H1 (cell line): ENCODE data around the gene RPUSD3. TPM values are rescaled to one million over a fixed set of nuclear protein-coding genes. Genes with fewer than 3 reads are reported as not detected.
A peak's percentile ranks its signal among the peaks of the same experiment; 100 is the strongest.

Experiments used
- CTCF ChIA-PET: fragments of 300-600 bp; sonication (Branson Sonifier 250); formaldehyde crosslinking; loops from one replicate; lab custom pipeline; 2021; ENCODE audit not compliant: partially characterized antibody; lab: Charles Lee
- POLR2A ChIA-PET: fragments of 300-600 bp; sonication (Branson Sonifier 250); formaldehyde crosslinking; loops from one replicate; lab custom pipeline; 2021; ENCODE audit warnings: inconsistent platforms; ENCODE audit not compliant: partially characterized antibody; lab: Charles Lee
- DNase-seq, 2 experiments: peaks; one replicate each; pipeline versions ENCODE4 v3.0.0 to v3.0.0-alpha.2; 2010 to 2022; ENCODE audit warnings: low spot score in 2 of 2, low read depth in 1 of 2, mixed read lengths in 1 of 2
- FAIRE-seq: peaks from 2 replicates; lab custom pipeline; 2011; peaks lifted over from hg19 to GRCh38; lab: Jason Lieb, UNC
- H2AFZ ChIP-seq: 2 replicates; pipeline ENCODE4 v1.8.1; 2012; ENCODE audit warnings: low read length, inconsistent platforms
- H2AK5ac ChIP-seq: 2 replicates; pipeline ENCODE4 v1.6.1; 2013; ENCODE audit warnings: low read depth, low read length
- H2BK120ac ChIP-seq: replicated peaks from 2 replicates; pipeline ENCODE3; 2013; ENCODE audit warnings: low read depth, low read length, inconsistent platforms
- H2BK12ac ChIP-seq: 2 replicates; pipeline ENCODE4 v1.6.1; 2013; ENCODE audit warnings: low read depth, low read length
- H2BK15ac ChIP-seq: 2 replicates; pipeline ENCODE4 v1.6.1; 2013; ENCODE audit warnings: low read length
- H2BK20ac ChIP-seq: 2 replicates; pipeline ENCODE4 v1.6.1; 2013; ENCODE audit warnings: low read length
- H2BK5ac ChIP-seq: 2 replicates; pipeline ENCODE4 v1.6.1; 2013; ENCODE audit warnings: low read depth, low read length
- H3K14ac ChIP-seq: 2 replicates; pipeline ENCODE4 v1.6.1; 2013; ENCODE audit warnings: inconsistent platforms; ENCODE audit not compliant: insufficient read length
- H3K18ac ChIP-seq: 2 replicates; pipeline ENCODE4 v1.6.1; 2013; ENCODE audit warnings: low read length; ENCODE audit errors: extremely low read depth
- H3K23ac ChIP-seq: 2 replicates; pipeline ENCODE4 v1.6.1; 2013; ENCODE audit warnings: inconsistent platforms; ENCODE audit not compliant: insufficient read length
- H3K23me2 ChIP-seq: 2 replicates; pipeline ENCODE4 v1.6.1; 2013; ENCODE audit warnings: low read depth, low read length
- H3K27ac ChIP-seq: 2 replicates; pipeline ENCODE4 v1.6.1; 2011; ENCODE audit warnings: low read depth, low read length, inconsistent platforms
- H3K27me3 ChIP-seq, 4 experiments: replicated peaks in 1 of 4; 1 replicate in 1 of 4; 2 replicates in 3 of 4; pipeline versions ENCODE4 v1.6.1 to v1.8.1; 2011 to 2013; ENCODE audit warnings: low read length in 3 of 4, mild to moderate bottlenecking in 3 of 4, inconsistent platforms in 2 of 4, mixed read lengths in 2 of 4, moderate library complexity in 1 of 4; ENCODE audit not compliant: control insufficient read depth in 3 of 4, insufficient read depth in 3 of 4; ENCODE audit errors: extremely low read depth in 1 of 4
- H3K36me3 ChIP-seq, 4 experiments: 2 replicates each; pipeline versions ENCODE4 v1.6.1 to v1.8.1; 2011 to 2013; ENCODE audit warnings: mild to moderate bottlenecking in 4 of 4, low read length in 3 of 4, moderate library complexity in 2 of 4, control low read depth in 1 of 4, inconsistent platforms in 1 of 4; ENCODE audit not compliant: insufficient read depth in 4 of 4, control insufficient read depth in 2 of 4
- H3K4ac ChIP-seq: replicated peaks from 2 replicates; pipeline ENCODE3; 2013; ENCODE audit warnings: low read length, low read depth, mixed read lengths, inconsistent platforms; ENCODE audit not compliant: insufficient read length
- H3K4me1 ChIP-seq, 4 experiments: replicated peaks in 1 of 4; 1 replicate in 1 of 4; 2 replicates in 3 of 4; pipeline versions ENCODE4 v1.6.1 to v1.8.1; 2011 to 2013; ENCODE audit warnings: low read length in 3 of 4, inconsistent platforms in 2 of 4, mixed read lengths in 1 of 4; ENCODE audit not compliant: insufficient read depth in 4 of 4, control insufficient read depth in 3 of 4
- H3K4me2 ChIP-seq, 2 experiments: 2 replicates each; pipeline versions ENCODE4 v1.6.1 to v1.8.1; 2011 to 2013; ENCODE audit warnings: low read depth in 2 of 2, low read length in 2 of 2, control low read depth in 1 of 2, inconsistent platforms in 1 of 2, mild to moderate bottlenecking in 1 of 2; ENCODE audit not compliant: insufficient read depth in 1 of 2
- H3K4me3 ChIP-seq, 4 experiments: fragments of 200-600, 300-600 bp in 1 of 4; sonication (generic), shearing (Covaris generic), sonication (Bioruptor Twin) in 1 of 4; 2 replicates each; pipeline versions ENCODE4 v1.5.1 to v1.8.1; 2011 to 2016; ENCODE audit warnings: low read length in 4 of 4, low read depth in 3 of 4, control low read depth in 2 of 4, inconsistent platforms in 2 of 4, mild to moderate bottlenecking in 2 of 4, mixed read lengths in 1 of 4, moderate library complexity in 1 of 4; ENCODE audit not compliant: insufficient read depth in 2 of 4; ENCODE audit errors: extremely low read depth in 1 of 4
- H3K56ac ChIP-seq: replicated peaks from 2 replicates; pipeline ENCODE3; 2013; ENCODE audit warnings: low read depth, mild to moderate bottlenecking, mixed read lengths, low read length, inconsistent platforms; ENCODE audit not compliant: insufficient read length
- H3K79me1 ChIP-seq: 2 replicates; pipeline ENCODE4 v1.6.1; 2013; ENCODE audit warnings: low read depth, low read length, control low read depth
- H3K79me2 ChIP-seq, 2 experiments: 2 replicates each; pipeline versions ENCODE4 v1.6.1 to v1.8.1; 2012 to 2013; ENCODE audit warnings: low read length in 2 of 2, mild to moderate bottlenecking in 2 of 2, inconsistent platforms in 1 of 2; ENCODE audit not compliant: insufficient read depth in 2 of 2, control insufficient read depth in 1 of 2
- H3K9ac ChIP-seq, 4 experiments: replicated peaks in 1 of 4; 1 replicate in 1 of 4; 2 replicates in 3 of 4; pipeline versions ENCODE4 v1.6.1 to v1.8.1; 2011 to 2013; ENCODE audit warnings: low read depth in 3 of 4, low read length in 3 of 4, control low read depth in 2 of 4, mild to moderate bottlenecking in 2 of 4, moderate library complexity in 2 of 4, inconsistent platforms in 1 of 4; ENCODE audit errors: extremely low read depth in 1 of 4
- H3K9me3 ChIP-seq, 2 experiments: 2 replicates each; pipeline versions ENCODE4 v1.6.1 to v1.8.1; 2012 to 2013; ENCODE audit warnings: mild to moderate bottlenecking in 2 of 2, moderate library complexity in 2 of 2, control low read depth in 1 of 2, inconsistent platforms in 1 of 2, low read depth in 1 of 2, low read length in 1 of 2, mixed read lengths in 1 of 2; ENCODE audit not compliant: insufficient read depth in 2 of 2
- H4K20me1 ChIP-seq, 2 experiments: replicated peaks in 1 of 2; 2 replicates each; pipeline versions ENCODE3 to v1.8.1; 2011 to 2013; ENCODE audit warnings: inconsistent platforms in 2 of 2, low read length in 2 of 2, mild to moderate bottlenecking in 1 of 2; ENCODE audit not compliant: insufficient read depth in 2 of 2, control insufficient read depth in 1 of 2
- H4K5ac ChIP-seq: 2 replicates; pipeline ENCODE4 v1.6.1; 2013; ENCODE audit warnings: low read length, low read depth, mixed read lengths, inconsistent platforms; ENCODE audit not compliant: insufficient read length
- H4K8ac ChIP-seq: 2 replicates; pipeline ENCODE4 v1.8.0; 2013; ENCODE audit warnings: mild to moderate bottlenecking, moderate library complexity, low read length, inconsistent platforms; ENCODE audit not compliant: insufficient read depth; ENCODE audit errors: extremely low read depth
- H4K91ac ChIP-seq: replicated peaks from 2 replicates; pipeline ENCODE3; 2013; ENCODE audit warnings: low read length, mixed read lengths, inconsistent platforms; ENCODE audit not compliant: insufficient read length
- CREB1 ChIP-seq: IDR thresholded peaks from 2 replicates; pipeline ENCODE4 v1.6.1; 2012; ENCODE audit warnings: inconsistent platforms
- E2F6 ChIP-seq: IDR thresholded peaks from 2 replicates; pipeline ENCODE4 v1.6.1; 2012; ENCODE audit warnings: inconsistent platforms
- RAD21 ChIP-seq, 2 experiments: IDR thresholded peaks in 1 of 2; conservative IDR thresholded peaks in 1 of 2; 2 replicates each; pipeline ENCODE4 v1.6.1; 2011; ENCODE audit warnings: low read depth in 2 of 2, low read length in 2 of 2, improper control_type of control experiment in 1 of 2, inconsistent platforms in 1 of 2, mild to moderate bottlenecking in 1 of 2, moderate library complexity in 1 of 2
- WGBS, 2 experiments: shearing (Covaris generic) in 1 of 2; methylation state at CpG; one replicate each; pipeline versions ENCODE4 v1.1.6 to v1.1.7; 2013 to 2015; ENCODE audit warnings: low lambda C conversion rate in 2 of 2, mixed read lengths in 2 of 2, inconsistent platforms in 1 of 2, low coverage in 1 of 2, missing lambda C conversion rate in 1 of 2; ENCODE audit not compliant: insufficient replicate concordance in 2 of 2, insufficient coverage in 1 of 2, insufficient read length in 1 of 2; ENCODE audit errors: extremely low coverage in 1 of 2, missing lambda C conversion rate in 1 of 2; 5-methylcytosine and 5-hydroxymethylcytosine counted together
- polyA plus RNA-seq, 7 experiments: library from polyadenylated mRNA; depleted of rRNA in 3 of 7; stranded (reverse) in 5 of 7; unstranded in 2 of 7; fragments of >200 nt in 5 of 7; fragments of 200-250 nt in 2 of 7; gene quantifications; 1 replicate in 5 of 7; 2 replicates in 1 of 7; 4 replicates in 1 of 7; pipeline versions ENCODE4 v1.2.1 to v1.2.3, GENCODE V29; 2011 to 2013; ENCODE audit warnings: missing spikeins in 2 of 7, mixed read lengths in 2 of 7
- total RNA-seq: library from RNA; stranded (reverse); fragmentation: NEBNext Ultra II Directional; extraction: Animal tissue kit (Norgen Biotek cat#: 25700); gene quantifications from 2 replicates; pipeline ENCODE4 v1.2.1, GENCODE V29; 2021
- TF ChIP-seq, protein P1 (sequence below), 3 experiments: IDR thresholded peaks; 1 replicate in 2 of 3; 2 replicates in 1 of 3; pipeline versions ENCODE4 v1.5.1 to v1.6.1; 2011; ENCODE audit warnings: low read length in 3 of 3, mild to moderate bottlenecking in 3 of 3, inconsistent platforms in 2 of 3, low read depth in 1 of 3, moderate library complexity in 1 of 3; ENCODE audit not compliant: insufficient read depth in 1 of 3; ENCODE audit errors: control extremely low read depth in 1 of 3

Gene RPUSD3
- total and polyA plus RNA-seq, 2 of the 8 experiments (the other 6 are each of a cell fraction or from before 2014, with no cell fraction given), result 68.4 to 154 TPM

GRCh38 chr3:9876991-9877390 is 33.2 kb upstream of the RPUSD3 start:
- TF ChIP-seq, protein P1, sequence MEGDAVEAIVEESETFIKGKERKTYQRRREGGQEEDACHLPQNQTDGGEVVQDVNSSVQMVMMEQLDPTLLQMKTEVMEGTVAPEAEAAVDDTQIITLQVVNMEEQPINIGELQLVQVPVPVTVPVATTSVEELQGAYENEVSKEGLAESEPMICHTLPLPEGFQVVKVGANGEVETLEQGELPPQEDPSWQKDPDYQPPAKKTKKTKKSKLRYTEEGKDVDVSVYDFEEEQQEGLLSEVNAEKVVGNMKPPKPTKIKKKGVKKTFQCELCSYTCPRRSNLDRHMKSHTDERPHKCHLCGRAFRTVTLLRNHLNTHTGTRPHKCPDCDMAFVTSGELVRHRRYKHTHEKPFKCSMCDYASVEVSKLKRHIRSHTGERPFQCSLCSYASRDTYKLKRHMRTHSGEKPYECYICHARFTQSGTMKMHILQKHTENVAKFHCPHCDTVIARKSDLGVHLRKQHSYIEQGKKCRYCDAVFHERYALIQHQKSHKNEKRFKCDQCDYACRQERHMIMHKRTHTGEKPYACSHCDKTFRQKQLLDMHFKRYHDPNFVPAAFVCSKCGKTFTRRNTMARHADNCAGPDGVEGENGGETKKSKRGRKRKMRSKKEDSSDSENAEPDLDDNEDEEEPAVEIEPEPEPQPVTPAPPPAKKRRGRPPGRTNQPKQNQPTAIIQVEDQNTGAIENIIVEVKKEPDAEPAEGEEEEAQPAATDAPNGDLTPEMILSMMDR (IDR thresholded peaks at IDR 0.05; ENCODE audit: control extremely low read depth in 1 of 3, insufficient read depth in 1 of 3, low read depth in 1 of 3, low read length in 3 of 3), result 0 out of 4 replicates have a peak, but pooled peaks of 1 of the 3 experiments have one; percentile 10
- TF ChIP-seq RAD21 (IDR thresholded peaks at IDR 0.05 in 1 of 2, conservative IDR thresholded peaks at IDR 0.05 in 1 of 2; ENCODE audit: low read depth in 2 of 2, low read length in 2 of 2), result peak; percentile 19 to 41; a peak in 2 of 4 replicates
- TF ChIP-seq E2F6, result no peak
- TF ChIP-seq CREB1, result no peak
- TF ChIP-seq, all 59 proteins: peak for 2
- Histone ChIP-seq H3K36me3 (no peaks in the 10 kb centered on the region), H2BK120ac (no peak overlapping the region), H3K79me2 (no peaks in the 10 kb centered on the region), H3K4me2 (no peak overlapping the region), H3K4ac (no peak overlapping the region), H2AK5ac (no peak overlapping the region), H3K14ac (no peak overlapping the region), H2AFZ (no peak overlapping the region), H3K23ac (no peak overlapping the region), H3K56ac (no peak overlapping the region), H3K79me1 (no peaks in the 10 kb centered on the region), H3K27me3 (no peaks in the 10 kb centered on the region), H2BK15ac (no peak overlapping the region), H4K91ac (no peak overlapping the region), H2BK5ac (no peak overlapping the region), H3K18ac (no peak overlapping the region), H2BK12ac (peak overlapping the region; percentile 80; the same call in 1 of the 2 replicates), H4K5ac (no peak overlapping the region), H4K8ac (peak overlapping the region; percentile 46; the same call in 1 of the 2 replicates), H3K27ac (no peak overlapping the region), H3K9ac (no peak overlapping the region), H3K4me3 (no peak overlapping the region), H4K20me1 (no peaks in the 10 kb centered on the region), H3K23me2 (no peaks in the 10 kb centered on the region), H2BK20ac (no peak overlapping the region), H3K9me3 (no peaks in the 10 kb centered on the region), H3K4me1 (no peaks in the 10 kb centered on the region; a peak in 1 of 7 replicates)
- CTCF ChIA-PET, result interaction anchor here (0.8 to 1.6 kb wide), 3 partner anchors 12 to 70 kb away, joined by 3 to 4 read pairs (median 3); no protein-coding TSS in a partner anchor
- WGBS, 2 experiments, result 95% methylated on average over 12 of the region's 12 CpGs; no CpG with 5 or more reads in 1 of the 2 experiments
- FAIRE-seq (no peak), DNase-seq (no peak)
- POLR2A ChIA-PET, result interaction anchor here (1.0 kb wide), 1 partner anchor 12 kb away, joined by 4 read pairs; no protein-coding TSS in a partner anchor
